GM10266 (cell line): Measurements from ENCODE around the gene PCYT1A.
"Not testable (repeated sequence)": the region's sequence is repeated elsewhere in the genome, so short reads cannot be mapped to it uniquely, and the experiment has no call there.

Experiments used
- DNase-seq: peaks from one replicate; pipeline ENCODE4 v3.0.0; 2012; ENCODE audit errors: extremely low spot score
- CTCF ChIP-seq: IDR thresholded peaks from 2 replicates; pipeline ENCODE4 v1.5.1; 2012; ENCODE audit warnings: mild to moderate bottlenecking, low read depth; ENCODE audit not compliant: control insufficient read depth, insufficient read depth; ENCODE audit errors: missing control alignments

Gene PCYT1A

GRCh38 chr3:196217307-196218154 lies 70.0 kb downstream of the PCYT1A start:
- TF ChIP-seq CTCF: no peak
- no peak for DNase-seq

DNA sequence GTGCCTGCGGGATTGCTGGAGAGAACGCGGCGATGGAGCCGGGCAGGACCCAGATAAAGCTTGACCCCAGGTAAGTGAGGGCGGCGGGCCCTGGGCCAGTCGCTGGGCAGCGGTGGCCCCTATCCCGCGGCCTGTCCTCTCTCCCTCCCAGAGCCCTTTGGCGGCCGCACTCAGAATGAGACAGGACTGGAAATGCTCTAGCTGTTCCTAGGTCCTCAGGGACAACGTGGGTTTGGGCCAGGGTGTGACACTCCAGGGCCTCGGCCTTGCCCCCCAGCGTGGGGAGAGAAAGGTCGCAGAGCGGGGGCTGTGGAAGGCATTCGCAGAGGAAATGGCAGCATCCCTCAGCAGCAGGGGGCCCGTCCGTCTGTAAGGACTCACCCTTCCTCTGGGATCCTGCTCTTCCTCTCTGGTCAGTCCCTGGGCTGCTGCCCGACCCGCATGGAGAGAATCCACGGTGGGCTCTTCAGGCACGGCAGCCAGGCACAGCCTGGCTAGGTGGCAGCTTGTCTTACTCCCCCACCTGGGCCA lies 70.8 kb downstream of the PCYT1A start:
- no peak for DNase-seq
- no peak for TF ChIP-seq CTCF

DNA sequence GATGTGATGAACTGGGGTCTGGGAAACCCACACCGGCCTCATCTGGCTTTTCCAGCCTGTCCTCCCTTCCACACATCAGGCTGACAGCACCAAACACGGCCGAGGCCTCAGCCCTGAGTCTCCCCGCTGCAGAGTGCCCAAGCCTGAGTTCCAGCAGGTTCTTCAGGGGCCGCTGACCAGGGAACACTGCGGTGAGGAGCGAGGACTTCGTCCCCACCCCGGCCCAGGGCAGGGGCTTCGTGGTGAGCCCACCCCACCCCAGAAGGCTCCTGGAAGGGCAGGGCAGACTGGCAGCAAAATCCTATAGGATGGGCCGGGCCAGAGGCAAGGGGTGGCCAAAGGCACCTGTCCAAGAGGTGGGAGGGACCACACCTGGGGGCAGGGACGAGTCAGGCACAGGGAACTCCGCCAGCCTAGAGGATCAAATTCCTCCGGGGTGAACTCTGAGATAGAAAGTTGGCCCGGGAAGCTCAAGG lies 71.4 kb downstream of the PCYT1A start, which contains the start of gene SLC51A:
Gene SLC51A (plus strand): TSS at position 446 of the 476 bp plus-strand sequence. CDS start 179 bp downstream, outside the sequence.
- DNase-seq: no peak

GRCh38 chr3:196215493-196216020 lies 72.0 kb downstream of the PCYT1A start:
- DNase-seq: no peak
- no peak for TF ChIP-seq CTCF

More for the DNA sequence above, 71.4 kb downstream of the PCYT1A start, which contains the start of gene SLC51A:
- no peak for TF ChIP-seq CTCF

DNA sequence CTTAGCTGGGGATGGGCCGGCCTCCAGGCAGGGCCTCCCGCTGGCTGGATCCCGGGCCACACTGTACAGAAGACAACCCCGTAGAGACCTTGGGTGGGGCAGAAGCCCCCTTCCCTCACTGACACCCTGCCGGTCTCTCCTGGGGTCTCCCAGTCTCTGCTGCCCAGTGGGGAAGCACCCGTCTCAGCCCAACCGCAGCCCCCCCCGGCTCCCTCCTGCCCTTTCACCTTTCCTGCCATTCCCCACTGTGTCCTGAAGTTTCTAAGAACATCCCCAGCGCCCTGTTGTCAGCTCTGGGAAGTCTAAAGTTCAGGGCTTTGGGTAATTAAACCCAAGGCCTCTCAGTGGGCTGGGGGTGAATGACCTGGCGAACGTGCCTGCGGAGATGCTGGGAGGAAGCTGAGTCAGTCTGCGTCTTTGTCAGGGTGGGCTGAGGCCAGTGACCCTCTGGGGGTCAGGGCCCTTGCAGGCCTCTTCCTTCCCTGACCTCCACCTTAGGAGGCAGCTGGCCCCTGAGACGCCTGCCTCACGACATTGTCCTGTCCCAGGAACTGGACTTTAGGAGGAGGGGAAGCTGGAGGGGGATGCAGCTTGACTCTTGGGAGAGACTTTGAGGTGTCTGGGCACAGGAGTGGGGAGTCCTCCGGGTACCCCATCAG lies 72.6 kb downstream of the PCYT1A start:
- no peak for TF ChIP-seq CTCF
- no peak for DNase-seq

DNA sequence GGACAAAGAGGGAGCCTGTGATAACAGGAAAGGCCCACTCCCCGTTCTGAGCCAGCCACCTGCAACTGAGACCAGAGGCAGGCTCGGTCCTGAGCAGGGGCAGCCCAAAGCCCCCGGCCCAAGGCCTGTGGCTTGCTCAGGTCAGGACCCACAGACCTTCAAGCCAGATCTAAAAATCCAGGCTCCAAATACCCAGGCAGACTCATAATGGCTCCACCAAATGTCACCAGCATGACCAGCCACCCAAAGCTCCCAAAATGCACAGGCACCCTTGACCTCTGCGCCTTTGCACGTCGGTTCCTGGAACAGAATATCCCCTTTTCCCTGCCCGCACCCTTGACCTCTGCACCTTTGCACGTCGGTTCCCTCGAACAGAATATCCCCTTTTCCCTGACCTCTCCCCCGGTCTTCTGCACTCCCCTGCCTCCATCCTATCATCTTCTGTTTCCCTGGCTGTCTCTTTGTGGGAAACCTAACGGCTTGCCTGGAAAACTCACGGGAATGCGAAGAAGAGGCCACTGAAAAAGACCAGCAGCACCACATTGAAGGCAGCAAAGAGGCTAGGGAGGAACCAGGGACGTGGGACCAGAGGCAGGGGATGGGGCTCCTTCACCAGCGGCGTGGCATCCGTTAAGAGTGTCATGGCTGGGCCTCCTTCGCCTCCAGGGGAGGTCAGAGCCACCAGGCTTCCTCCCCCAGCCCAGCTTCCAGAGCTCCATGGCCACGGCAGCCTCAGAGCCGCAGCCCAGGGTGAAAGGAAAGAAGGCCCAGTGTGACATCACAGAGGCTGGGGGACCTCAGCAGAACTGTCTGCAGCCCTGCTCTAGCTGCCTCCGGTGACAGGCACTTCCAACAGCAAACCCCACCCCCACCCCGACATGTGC lies 76.6 kb downstream of the PCYT1A start, which contains the start of gene ZDHHC19:
Gene ZDHHC19 (minus strand): TSS at position 728 of the 884 bp plus-strand sequence. CDS start 85 bp downstream, at position 643.
- TF ChIP-seq CTCF: no peak
- no peak for DNase-seq

DNA sequence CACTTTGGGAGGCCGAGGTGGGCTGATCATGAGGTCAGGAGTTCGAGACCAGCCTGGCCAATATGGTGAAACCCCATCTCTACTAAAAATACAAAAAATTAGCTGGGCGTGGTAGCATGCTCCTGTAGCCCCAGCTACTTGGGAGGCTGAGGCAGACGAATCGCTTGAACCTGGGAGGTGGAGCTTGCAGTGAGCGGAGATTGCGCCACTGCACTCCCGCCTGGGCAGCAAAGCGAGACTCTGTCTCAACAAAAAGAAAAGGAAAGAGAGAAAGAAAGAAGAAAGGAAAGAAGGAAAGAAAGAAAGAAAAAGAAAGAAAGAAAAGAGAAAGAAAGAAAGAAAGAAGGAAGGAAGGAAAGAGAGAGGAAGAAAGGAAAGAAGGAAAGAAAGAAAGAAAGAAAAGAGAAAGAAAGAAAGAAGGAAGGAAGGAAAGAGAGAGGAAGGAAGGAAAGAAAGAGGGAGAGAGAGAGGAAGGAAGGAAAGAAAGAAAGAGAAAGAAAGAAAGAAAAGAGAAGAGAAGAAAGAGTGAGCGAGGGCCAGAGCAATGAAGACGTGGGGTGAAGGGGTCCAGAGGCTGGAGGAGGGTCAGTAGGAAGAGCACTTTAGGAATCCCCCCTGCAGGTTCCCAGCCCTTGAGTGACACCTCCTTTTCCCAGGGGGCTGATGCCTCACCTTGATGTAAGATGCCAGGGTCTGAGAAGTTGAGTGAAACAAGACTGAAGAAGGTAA lies 77.4 kb downstream of the PCYT1A start:
- not testable (repeated sequence) for DNase-seq
